Measurements from ENCODE around the gene RNF141.

The RNF141 gene

DNA sequence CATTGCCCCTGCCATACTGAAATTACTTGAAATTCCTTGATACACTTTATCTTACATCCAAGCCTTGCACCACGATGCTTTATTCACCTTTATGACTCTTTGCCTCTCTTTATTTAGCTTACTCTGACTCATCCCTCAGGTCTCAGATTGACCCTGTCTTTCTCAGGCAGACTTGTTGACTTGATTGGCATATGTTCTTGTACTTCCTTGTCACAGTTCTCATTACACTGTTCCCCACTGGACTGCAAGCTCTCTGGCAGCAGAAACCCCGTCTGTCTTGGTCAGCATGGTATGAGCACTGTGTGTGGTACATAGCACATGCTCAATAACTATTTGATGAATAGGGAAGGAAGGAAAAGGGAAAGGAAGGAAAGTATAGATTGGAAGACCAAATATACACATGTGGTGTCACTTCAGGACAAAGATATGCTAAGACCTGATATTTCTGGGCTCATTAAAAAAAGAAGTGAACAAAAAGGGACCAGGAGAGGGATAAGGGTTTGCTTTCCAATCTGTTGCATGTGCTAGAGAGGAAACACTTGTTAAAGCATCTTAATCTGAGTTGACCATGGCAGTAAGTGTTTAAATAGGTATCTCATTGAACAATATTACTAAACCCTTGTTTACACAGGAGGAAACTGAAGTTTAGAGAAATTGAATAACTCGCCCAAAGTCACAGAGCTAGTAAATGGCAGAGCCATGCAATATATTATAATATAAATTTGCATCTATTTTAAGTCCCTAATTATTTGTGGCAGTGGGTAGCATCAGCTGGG is 20.2 kb upstream of the RNF141 start:
- DNase-seq, result no peak

DNA sequence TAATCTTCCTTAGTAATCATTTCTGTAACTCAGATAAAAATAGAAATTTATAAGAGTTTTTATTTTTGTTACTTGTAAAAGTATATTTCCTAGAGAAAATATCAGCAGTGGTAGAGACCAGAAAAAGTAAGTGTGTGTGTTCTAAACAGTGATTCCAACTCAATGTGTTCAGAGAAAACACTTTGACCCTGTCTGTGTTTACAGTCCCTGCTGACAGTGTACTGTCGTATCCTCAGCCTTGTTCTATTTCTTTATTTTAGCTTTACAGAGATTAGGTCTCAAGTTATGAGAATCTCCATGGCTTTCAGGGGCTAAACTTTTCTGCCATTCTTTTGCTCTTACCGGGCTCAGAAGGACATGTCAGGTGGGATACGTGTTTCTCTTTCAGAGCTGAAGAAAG is 17.3 kb upstream of the RNF141 start:
- no peak for DNase-seq

DNA sequence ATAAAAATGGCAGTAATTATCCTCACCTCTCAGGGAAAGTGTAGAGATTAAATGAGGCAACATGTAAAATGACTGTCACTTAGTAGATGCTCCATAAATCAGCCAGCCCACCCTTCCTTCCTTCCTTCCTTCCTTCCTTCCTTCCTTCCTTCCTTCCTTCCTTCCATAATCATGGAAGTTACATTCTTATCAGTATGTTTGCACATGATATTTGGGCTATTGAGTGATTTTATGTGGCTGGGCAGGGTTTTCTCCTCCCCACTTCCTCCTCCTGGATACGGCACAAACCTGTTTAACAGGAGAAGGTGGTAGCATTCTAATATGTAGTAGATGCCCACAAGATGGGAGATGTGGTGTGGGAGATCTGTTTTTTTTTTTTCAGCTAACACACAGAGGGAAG is 15.6 kb upstream of the RNF141 start:
- no peak for DNase-seq

DNA sequence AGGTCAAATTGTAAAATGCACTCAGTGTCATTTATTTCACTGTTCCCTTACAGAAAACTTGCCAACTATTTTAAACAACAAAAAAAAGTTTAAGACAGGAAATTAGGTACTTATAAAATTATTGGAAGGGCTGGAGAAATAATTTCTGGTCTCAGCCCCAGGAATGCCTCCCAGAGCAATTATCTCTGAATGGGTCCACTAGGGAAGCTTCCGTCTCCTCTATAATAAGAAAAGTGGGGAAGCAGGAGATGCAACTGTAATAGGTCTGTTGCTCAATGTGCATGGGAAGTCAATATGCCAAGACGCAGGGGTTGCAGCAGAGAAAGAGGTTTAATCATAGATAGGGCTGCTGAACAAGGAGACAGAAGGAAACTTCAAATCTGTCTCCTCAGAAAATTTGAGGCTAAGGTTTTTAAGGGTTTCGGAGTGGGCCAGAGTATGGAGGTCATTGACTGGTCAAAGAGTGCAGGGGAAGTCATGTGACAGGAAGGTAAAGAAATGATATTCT is 10.9 kb upstream of the RNF141 start:
- DNase-seq, result no peak

DNA sequence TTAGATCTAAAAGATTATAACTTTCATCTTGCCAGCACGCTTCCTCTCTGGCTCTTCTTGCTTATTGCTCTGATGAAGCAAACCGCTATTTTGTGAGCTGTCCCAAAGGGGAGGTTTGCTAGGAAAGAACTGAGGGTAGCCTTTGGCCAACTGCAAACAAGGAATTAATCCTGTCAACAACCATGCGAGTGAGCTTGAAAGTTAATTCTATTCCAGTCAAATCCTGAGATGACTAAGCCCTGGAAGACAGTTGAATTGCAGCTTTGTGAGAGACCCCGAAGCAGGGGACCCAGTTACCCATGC is 10.3 kb upstream of the RNF141 start:
- DNase-seq, result no peak

DNA sequence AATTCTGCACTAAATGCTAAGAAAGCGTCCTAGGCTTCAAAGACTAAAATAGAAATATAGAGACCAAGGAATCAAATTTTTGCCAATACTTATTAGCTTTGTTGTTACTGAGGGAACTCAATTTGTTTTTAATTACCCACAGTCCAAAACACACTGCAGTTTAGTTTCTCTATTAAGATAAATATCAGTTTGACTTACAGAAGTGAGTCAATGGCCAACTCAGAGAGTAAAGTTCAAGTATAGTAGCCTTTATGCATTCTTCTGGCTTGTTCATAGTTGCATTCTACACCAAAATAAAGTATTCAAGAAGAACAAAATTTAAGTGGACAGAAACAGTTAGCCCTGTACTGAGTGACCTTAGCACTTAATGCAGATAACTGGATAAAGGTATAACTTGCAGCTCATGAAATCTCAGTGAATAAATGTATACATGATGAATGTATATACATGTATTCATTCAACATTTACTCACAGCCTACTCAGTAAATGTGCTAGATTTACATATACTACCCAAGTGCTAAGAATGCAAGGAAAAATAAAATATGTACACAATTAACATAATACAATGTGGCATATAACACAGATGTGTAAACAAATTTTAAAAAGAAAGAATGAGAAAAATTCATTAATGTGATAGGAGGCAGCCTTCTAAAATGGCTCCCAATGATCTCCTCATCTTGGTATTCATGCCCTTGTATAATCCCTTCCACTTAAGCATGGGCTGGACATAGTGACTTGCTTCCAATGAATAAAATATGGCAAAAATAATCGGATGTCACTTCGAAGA is 9.7 kb upstream of the RNF141 start:
- DNase-seq, result no peak

DNA sequence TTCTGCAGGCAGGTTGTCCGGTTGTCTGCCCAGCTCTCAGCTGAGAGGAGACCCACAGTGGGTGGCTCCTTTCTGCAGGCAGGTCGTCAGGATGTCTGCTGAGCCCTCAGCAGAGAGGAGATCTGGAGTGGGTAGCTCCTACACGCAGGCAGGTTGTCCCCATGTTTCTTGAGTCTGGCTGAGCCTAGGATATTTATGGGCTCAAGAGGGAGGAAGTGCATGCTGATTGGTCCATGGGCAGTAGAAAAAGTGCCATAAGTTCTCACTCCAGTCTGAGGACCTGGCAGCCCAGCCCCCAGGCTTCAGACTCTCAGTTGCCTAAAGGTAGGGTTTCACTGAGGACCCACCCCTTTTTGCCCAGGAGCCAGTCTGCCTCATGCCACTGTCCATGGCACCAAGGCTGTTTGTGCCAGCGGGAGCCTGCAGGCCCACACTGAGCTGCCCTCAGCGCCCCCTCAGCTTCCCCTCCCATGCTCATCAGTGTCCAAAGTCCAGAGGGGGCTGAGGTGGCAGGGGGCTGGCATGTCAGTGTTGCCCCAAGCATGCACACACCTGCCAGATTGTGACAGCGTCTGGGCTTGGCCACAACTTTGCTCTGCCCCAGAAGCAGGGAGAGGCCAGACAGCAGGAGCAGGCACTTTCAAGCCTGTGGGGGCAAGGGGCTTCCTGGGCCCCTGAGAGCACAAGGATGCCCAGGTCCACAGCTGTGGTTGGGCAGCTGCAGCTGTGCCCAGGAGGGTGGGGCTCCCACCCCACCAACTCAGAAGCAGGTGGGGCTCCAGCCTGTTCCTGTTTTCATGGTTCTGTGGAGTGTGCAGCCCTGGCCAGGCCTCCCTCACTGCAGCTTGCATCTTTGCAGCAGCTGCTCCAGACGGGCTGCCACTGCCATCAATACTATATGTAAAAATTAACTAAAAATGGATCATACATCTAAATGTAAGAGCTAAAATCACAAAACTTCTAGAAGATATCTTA is 3.8 kb upstream of the RNF141 start:
- DNase-seq, result no peak

DNA sequence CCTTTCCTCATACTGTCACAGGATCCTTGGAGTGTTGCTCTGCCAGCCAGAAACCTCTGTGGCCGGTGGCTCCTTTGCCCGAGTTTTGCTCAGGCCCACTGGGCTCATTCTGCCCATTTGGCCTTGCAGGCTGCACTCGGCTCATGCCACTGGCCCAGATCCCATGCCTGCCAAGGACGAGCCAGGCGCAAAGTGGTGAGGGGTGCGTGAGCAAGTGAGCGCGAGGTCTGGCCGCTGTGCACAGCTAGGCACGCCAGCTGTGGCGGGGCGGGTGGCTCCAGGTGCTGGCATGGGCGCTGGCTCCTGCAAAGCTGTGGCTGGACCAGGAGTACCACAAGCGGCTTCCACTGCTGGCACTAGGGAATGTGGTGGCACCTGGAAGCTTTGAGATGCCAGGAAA is 2.8 kb upstream of the RNF141 start:
- DNase-seq, result no peak

DNA sequence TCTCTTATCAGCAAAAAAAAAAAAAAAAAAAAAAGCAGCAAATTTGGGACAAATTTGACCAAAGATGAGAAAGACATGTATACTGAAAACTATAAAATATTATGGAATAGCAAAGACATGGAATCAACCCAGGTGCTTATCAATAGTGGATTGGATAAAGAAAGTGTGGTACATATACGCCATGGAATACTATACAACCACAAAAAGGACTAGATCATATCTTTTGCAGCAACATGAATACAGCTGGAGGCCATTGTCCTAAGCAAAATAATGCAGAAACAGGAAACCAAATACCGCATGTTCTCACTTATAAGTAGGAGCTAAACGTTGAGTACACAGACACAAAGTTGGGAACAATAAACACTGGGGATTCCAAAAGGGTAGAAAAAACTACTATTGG is 1.8 kb upstream of the RNF141 start:
- no peak for DNase-seq

DNA sequence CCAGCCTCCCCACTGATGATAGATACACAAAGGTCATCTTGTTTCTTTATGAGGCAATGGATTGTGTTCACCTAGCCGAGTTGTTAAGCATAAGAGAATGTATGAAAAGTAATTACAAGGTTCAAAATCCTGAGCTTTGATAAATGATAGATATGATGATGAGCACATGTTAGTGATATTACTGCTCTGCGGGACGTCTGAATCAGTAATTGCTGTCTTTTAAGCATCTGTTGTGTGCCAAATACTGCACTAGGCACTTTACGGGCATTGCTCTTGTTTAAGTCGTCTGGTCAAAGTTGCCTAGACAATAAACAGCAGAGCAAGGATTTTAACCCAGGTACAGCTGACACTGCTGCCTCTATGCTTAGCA is 559 bp upstream of the RNF141 start:
- DNase-seq, result peak in 1 of 2 experiments; percentile 32

DNA sequence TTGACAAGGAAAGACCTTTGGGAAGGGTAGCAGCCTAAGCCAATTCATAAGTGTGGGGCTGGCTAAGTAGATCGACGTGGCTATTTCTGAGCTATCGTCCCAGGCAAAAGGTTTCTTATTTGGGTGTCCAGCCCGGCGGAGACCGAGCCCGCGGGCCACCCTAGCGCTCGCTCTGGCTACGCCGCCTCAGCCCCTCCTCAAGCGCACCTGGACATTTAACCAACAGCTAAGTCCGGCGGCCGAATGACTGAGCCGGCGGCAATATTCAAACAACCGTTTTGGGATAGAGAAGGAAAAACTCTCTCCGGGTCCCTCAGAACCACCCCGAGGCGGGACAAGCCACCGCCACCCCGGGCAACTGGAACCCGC is 457 bp downstream of the RNF141 start:
- peak; percentile 57 to 78 for DNase-seq

DNA sequence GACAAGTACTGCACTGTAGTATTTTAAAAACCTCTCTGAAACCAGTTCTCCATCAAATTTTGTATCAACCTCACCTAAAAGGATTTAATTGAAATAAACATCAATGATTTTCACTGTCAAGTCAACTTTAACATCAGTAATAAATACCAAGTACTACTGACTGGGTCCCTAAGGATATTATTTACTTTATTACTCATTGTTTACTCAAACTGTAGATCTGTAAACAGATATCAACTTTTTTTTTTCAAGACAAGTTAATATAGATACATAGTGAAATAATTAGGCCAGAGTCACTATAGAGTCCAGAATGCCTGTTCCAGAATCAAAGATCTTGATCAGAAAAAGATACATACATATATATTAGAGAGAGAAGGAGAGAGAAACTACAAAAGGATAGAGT is 1.6 kb downstream of the RNF141 start:
- DNase-seq, result no peak

DNA sequence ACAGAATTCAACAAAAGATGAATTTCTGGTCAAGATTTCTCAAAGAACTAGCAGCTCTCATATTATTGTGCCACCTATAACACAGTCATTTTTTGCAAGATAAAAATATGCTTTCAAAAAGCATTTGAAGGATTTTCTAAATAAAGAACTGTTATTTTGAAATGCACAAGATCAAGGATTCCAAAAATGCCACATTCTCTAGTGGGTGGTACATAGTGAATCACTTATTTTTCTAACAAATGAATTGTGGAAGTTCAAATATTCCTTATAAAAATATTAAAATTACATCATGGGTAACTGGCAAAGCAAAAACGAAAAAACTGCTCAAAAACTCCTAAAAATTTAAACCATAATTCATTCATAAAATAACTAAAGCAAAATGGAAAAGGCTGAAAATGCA is 2.1 kb downstream of the RNF141 start:
- DNase-seq, result no peak

DNA sequence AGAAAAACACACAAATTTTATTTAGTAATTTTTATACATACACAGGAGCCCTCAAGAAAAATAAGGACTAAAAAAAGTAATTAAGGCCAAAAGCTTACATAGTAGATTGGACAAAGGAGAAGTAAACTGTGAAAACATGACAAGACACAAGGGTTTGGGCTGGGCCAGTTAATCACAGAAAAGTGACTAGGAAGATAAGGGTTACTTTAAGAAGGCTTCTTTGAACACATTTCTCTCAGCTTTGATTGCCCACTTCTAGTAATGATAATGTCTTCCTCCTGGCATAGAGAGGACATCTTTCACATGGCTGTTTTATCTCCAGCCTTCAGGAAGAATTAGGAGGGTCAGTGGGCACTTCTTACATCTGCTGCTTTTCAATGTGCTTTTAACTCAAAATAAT is 3.4 kb downstream of the RNF141 start:
- DNase-seq, result no peak

DNA sequence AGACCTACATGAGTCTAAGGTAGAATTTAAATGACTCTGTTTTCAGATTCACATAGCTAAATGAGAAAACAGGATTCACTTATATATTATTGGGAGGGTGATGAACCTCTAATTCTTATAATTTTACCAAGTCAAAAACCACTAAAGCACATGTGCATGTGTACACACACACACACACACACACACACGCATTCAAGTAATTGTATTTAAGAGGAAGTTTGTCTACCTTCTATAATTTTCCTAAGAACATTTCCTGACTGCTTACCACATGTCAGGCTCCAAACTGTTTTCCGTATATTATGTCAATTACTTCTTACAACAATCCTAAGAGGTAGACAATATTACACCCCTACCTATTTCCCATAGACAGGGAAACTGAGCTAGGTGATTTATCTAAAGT is 6.7 kb downstream of the RNF141 start:
- no peak for DNase-seq

DNA sequence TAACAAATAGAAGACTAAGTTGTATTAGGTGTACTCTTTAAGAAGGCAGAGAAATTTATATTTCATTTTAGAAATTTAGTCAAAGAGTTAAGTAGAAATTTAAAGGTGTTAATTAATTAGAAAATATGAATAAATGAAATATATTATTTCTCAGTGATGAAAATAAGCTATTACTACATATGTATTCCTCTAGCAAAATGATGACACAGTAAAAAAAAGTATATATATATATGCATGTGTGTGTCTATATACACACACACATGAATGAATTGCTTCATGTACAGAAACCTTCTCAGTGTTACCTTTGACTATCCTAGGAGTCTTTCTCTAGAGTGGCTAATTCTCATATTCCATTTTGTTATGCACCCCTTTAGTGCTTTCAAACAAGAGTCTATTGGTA is 7.7 kb downstream of the RNF141 start:
- DNase-seq, result no peak

DNA sequence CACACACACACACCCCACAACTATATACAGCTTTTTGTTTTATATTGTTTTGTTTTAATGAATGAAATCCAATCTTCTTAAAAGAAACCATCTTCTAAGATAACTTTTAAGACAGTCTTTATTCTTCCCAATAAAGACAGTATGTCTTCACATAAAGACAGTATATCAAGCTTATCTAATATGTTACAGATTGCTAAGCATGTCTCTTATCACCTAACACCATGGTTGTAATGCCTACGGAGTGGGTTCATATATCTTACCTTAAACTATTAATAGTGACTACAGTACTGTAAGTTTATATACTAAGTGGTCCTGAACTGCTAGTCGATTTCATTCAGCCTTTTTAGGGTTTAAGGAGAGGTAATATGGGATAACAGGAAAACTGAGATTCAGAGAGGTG is 8.5 kb downstream of the RNF141 start:
- DNase-seq, result no peak

DNA sequence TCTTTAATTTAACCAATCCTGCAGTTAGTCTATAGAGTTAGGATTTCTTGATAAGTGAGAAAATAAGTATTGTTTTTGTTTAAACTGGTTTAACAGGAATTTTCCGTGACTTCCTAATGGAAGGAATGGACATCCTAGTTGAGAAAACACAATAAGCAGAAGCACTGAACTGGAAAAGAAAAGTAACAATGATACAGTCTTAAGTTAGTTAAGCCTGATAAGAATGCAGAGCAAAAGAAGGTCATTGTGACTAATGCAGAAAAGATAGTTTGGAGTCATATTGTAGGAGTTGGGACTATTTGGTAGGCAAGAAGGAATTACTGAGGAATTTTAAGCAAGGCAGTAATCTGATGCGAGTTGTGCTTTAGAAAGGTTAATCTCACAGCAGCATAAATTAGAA is 11.7 kb downstream of the RNF141 start:
- DNase-seq, result no peak

DNA sequence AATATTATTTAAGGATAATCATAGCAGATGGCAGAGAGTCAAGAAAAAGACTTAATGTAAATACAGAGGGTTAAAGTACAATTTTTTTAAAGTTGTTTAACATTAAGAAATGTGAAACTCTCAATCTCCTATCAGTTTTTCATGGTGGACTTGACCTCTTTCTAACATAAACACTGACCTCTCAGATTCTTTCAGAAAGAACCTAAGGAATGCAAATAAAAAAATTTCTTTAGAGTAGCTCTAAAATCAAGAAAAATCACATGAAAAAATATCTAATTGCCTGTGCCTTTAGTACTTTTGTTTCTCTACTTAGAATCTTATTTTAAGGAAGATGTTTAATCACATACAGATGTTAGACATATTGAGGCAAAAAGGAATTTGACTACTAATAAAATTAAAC is 12.9 kb downstream of the RNF141 start:
- no peak for DNase-seq

DNA sequence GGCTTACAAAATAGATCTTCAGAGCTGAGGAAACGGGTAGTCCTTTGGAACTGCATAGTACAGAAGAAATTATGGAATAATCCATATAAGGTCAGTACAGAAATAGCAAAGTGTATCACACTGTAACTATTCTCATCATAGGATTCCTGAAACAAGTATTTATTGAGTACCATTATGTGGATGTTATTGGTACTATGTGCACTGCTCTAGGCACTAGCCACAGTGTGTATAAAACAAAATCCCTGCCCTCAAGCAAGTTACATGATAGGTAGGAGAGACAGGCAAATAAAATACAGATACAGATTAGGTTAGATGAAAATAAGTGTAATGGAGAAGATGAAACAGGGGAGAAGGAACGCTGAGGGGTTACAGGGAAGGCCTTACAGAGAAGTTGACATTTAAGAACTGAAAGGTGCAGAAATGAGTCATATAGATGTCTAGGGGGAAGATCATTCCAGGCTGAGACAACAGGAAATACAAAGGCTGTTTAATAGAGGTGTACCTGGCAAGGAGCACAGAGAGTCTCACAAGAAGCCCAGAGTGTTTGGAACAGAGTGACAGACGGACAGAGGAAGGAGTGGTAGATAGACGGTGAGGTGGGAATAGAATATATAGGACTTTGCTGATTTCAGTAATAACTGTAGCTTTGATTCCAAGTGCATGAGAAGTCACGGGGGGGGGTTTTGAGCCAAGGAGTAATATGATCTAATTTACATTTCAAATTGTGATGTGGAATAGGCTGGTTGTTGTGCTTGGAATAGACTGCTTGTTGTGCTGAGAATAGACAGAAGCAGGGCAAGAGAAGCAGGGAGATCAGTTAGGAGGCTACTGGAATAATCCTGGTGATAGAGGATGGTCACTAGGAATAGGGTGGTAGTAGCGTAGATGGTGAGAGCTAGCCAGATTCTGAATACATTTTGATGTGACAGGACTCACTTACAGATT is 13.7 kb downstream of the RNF141 start:
- DNase-seq, result no peak

DNA sequence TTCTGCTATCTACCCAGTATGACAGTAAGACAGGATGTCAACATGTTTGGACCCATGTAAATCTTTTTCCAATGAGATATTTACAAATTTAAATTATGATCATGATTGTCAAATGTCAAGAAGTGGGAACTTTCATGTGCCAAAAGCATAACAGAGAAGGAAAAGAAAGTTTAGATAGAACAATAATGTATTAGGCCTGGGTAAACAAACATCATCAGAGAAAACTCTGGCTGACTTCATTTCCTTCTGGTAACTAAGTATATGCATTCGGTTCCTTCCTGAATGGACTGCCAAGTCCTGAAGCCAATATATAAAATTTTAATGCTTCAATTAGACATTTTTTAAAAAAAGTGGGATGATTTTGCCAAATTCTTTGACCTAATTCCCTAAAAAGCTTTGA is 16.5 kb downstream of the RNF141 start:
- DNase-seq, result no peak

DNA sequence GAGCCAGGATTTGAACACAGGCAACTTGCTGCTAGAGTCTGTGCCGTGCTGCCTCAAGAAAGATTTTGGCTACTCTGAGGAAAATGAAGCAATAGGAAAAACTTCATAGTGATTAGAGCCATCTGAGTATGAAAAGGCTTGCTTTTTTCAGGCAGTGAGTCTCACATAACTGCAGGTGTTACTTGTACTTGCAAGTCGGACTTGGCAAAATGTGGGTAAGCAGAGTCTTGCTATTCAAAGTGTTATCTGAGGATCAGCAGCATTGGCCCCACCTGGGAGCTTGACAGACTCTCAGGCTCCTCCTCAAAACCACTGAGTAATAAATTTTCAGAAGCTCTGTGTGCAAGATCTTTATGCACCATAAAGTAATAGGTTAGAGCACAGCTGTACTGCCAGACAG is 18.1 kb downstream of the RNF141 start:
- DNase-seq, result no peak
